Adrenal gland (tissue), 5 donors: Measurements from ENCODE around the gene POC1A.

Source experiments
- POLR2A ChIP-seq, 2 donors: fragments of 450-650 bp; IDR thresholded peaks; one replicate each; pipeline ENCODE4 v1.6.1; 2017; ENCODE audit warnings: antibody characterized with exemption in 2 of 2, mild to moderate bottlenecking in 2 of 2, moderate library complexity in 1 of 2
- TF ChIP-seq, protein P1 (sequence below), 6 experiments: fragments of 450-650 bp in 4 of 6; fragments of 200-600 bp in 2 of 6; sonication (generic) in 1 of 6; IDR thresholded peaks; 1 replicate in 5 of 6; 2 replicates in 1 of 6; pipeline versions ENCODE4 v1.5.1 to v1.8.0; 2016 to 2021; ENCODE audit warnings: antibody characterized with exemption in 6 of 6, mild to moderate bottlenecking in 2 of 6, moderate library complexity in 1 of 6
- donor health status: DM: no; HTN: no; CAD: no.

DNA sequence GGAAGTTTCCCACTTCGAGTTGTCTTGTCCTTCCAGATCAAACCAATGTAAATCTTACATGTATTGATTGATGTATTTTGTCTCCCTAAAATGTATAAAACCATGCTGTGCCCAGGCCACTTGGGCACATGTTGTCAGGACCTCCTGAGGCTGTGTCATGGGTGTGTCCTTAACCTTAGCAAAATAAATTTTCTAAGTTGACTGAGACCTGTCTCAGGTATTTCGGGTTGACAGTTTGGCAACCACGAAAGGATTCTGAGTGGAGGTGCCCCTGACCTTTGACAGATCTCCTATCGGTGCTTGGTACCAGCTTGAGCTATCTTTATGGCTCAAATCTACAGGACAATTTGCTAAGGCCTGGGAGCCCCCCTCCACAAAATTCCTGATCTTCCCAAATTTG, 1.7 kb upstream of the POC1A start:
- TF ChIP-seq, protein P1, sequence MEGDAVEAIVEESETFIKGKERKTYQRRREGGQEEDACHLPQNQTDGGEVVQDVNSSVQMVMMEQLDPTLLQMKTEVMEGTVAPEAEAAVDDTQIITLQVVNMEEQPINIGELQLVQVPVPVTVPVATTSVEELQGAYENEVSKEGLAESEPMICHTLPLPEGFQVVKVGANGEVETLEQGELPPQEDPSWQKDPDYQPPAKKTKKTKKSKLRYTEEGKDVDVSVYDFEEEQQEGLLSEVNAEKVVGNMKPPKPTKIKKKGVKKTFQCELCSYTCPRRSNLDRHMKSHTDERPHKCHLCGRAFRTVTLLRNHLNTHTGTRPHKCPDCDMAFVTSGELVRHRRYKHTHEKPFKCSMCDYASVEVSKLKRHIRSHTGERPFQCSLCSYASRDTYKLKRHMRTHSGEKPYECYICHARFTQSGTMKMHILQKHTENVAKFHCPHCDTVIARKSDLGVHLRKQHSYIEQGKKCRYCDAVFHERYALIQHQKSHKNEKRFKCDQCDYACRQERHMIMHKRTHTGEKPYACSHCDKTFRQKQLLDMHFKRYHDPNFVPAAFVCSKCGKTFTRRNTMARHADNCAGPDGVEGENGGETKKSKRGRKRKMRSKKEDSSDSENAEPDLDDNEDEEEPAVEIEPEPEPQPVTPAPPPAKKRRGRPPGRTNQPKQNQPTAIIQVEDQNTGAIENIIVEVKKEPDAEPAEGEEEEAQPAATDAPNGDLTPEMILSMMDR (IDR thresholded peaks at IDR 0.05) = no peak
- no peak for TF ChIP-seq POLR2A (IDR thresholded peaks at IDR 0.05)
